IPS-NIHi11 (cell line): ENCODE results near the gene STRN3.
"Not testable (repeated sequence)": the region's sequence is repeated elsewhere in the genome, so short reads cannot be mapped to it uniquely, and the experiment has no call there.

ENCODE experiments used
- DNase-seq: peaks from one replicate; pipeline ENCODE4 v3.0.0; 2012; ENCODE audit warnings: mixed read lengths, low spot score

Gene STRN3

DNA sequence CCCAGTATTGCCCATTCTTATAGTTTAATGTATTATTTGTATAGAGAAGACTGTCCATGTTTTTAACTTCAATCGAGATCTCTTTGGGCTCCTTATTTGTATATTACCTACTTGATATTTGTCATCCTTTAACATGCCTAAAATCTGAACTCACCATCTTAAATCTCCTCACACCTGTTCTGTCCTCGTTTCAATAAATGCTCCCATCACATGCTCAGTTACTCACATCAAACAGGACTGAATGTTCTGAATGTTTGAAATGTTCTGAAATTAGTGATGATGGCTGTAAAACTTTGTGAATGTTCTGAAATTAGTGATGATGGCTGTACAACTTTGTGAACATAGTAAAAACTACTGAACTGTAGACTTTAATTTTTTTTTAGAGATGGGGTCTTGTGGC lies 117.4 kb downstream of the STRN3 start:
- DNase-seq = no peak

DNA sequence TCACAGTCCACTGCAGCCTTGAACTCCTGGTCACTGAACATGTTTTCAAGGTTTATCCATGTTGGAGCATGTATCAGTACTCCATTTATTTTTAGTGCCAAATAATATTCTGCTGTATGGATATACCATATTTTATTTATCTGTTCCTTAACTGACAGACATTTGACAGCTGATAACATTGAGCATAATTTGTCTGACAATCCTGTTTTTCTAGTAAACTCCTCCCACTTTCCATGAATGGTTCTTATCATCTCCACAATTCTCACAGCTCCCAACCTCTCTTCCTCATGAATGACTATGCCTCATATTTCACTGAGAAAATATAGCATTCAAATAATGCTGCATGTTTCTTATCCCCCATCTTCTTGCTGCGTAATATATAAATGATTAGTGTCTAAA lies 118.5 kb downstream of the STRN3 start:
- no peak for DNase-seq

DNA sequence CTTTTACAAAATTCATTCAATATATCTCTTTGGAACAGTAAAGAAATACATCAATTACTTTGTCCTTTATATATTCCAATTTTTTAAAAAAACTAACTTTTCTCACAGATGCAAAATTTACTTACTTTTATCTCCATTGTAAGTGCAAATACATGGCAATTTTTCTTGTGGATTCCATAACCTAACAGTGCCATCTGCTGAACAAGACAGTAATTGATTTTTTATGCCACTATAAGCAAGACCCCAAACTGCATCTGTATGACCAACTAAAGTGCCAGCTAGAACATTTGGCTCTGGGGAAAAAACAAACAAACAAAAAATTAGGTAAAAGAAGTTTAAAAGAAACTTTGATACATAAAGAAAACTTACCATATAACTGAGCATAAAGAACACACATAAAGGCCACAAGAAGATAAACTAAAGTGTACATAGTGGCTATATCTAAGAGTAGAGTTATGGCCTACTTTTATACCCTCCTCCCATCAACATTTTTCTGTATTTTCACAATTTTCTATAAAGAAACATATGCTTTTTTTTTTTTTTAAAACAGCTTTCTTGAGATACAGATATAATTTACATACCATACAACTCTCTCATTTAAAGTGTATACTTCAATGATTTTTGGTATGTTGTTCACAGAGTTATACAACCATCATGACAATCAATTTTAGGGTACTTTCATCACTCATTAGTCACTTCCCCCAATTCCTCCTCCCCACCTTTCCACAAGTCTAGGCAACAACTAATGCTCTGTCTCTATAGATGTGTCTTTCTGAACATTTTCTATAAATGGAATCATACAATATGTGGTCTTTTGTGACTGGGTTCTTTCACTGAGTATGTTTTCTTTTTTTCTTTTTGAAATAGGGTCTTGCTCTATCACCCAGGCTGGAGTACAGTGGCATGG lies 119.2 kb downstream of the STRN3 start:
- DNase-seq = no peak

DNA sequence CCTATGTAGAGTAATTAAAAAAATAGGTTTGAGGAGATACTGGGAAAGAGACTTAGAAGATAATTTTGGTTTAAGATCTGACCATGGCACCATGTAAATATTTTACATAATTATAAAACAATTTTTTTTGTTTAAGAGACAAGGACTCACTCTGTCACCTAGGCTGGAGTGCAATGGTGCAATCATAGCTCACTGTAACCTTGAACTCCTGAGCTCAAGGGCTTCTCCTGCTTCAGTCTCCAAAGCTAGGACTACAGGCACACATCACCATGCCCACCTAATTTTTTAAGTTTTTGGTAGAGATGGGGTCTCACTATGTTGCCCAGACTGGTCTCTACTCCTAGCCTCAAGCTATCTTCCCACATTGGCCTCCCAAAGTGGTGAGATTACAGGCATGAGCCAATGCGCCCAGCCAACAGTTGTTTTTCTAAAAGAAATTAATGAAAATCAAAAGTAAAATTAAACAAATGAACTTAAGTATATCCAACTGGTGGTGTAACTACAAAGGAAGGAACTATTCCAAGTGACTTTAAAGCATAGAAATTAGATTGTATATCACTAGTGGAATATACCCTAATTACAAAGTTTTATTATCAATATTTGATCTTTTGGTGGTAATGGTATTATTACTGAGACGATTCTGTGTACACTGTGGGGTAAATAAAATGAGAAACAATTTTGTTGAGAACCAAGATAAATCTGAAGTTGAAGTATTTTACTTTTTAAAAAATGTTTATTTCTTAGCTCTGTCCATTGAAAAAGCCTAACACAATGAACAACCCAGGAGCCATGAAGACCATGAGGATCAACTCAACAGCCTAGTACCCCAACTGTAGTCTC lies 122.7 kb downstream of the STRN3 start:
- no peak for DNase-seq

DNA sequence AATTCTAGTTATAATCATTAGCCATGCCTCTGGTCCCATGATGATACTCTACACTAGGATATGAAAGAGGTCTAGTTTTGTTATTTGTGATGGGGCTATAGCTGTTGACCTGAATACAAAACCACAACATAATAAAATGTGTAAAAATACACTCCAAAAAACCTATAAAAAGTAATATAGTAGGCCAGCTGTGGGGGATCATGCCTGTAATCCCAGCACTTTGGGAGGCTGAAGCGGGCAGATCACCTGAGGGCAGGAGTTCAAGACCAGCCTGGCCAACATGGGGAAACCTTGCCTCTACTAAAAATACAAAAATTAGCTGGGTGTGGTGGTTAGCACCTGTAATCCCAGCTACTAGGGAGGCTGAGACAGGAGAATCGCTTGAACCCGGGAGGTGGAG lies 129.1 kb downstream of the STRN3 start:
- DNase-seq = not testable (repeated sequence)

DNA sequence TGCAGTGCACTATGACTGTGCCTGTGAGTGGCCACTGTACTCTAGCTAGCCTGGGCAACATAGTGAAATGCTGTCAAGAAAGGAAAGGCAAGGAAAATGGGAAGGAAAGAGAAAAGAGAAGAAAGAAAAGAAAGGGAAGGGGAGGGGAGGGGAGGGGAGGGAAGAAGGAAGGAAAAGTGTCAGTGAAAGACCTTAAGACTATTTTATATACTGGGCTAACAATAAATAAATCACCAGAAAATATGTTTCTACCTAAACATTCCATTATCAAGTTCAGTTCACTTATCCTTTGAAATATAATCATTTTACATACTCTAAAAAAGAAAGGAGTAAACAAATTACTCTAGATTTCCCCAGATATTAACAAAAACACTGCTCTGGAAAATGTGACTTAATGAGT lies 129.7 kb downstream of the STRN3 start:
- no peak for DNase-seq

DNA sequence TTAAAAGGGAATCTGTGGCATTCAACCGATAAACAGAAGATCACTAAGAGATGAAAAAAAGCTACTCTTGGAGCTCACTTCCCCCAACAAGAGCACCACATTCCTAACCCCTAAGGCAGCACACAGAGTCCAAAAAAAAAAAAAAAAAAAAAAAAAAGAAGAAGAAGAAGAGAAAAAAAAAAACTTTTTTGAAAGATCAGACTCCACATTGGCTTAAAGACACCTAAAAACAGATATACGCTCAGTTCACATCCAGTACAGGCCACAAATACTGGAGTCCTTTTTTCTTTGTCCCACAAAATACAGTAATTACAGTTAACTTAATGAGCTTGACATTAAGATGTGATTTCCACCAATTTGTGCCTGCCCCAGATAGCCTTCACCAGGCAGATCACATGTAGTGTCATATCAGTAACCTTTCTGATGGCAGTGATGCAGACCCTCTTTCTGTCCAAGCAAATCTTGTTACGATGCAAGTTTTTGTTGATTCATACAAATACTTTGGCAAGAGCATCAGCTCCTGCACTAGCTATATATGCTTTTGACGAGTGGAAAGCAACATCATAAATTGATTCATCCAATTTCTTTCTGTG lies 131.2 kb downstream of the STRN3 start:
- DNase-seq = no peak

DNA sequence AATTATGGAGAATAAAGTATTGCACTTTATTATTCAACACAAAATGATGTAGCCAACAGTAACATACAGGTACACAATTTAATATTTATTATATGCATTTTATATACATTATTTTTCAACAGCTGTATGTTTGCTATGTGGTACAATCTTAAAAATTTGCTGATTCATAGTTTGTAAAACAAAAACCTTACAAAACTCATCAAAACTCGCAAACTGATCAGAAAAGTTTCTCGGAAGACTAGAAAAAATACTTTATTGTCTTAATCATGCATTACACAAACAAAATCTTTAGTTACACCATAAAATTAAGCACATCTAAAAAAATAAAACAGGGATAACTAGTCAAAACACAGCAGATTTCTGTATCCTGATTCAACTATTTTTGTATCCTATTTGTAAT lies 132.4 kb downstream of the STRN3 start:
- DNase-seq = no peak

DNA sequence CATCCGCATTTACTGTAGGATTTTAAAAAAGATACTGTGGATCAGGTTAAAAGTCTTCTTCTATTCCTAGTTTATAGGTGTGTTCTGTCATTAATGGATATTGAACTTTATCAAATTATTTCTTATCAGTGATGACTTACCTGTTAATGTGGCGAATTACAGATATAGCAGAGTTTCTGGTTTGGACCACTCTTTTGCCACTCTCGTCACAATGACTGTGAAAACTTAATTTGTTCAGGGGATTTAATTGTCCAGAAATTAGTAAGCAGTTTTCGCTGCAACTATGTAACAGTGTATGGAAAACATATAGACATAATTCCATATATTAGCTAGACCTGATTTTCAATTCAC lies 137.0 kb downstream of the STRN3 start:
- DNase-seq = no peak

DNA sequence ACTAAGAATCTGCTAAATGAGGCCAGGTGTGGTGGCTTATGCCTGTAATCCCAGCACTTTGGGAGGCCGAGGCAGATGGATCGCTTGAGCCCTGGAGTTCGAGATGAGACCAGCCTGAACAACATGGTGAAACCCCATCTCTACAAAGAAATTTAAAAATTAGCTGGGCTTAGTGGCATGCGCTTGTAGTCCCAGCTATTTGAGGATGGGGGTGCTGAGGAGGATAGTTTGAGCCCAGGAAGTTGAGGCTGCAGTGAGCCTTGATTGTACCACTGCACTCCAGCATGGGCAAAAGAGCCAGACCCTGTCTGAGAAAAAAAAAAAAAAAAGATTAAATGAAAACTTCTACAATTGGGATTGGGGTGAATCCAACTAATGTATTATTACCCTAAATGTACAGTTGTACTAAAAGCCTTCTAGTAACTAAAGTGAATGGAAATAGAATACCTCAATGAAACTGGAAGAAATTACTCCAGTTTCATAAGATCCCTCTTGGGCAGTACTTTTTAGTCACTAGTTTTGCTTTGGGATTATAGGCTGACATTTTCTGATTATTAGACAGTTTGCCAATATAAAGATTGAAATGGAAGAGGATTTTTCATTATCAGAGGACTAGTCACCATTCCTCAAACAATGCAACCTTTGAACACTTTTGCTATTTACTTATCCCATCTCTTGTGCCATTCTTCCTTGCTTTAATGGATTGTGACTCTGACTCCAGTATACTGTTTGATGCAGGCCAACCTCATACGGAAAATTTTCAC lies 137.5 kb downstream of the STRN3 start:
- no peak for DNase-seq

DNA sequence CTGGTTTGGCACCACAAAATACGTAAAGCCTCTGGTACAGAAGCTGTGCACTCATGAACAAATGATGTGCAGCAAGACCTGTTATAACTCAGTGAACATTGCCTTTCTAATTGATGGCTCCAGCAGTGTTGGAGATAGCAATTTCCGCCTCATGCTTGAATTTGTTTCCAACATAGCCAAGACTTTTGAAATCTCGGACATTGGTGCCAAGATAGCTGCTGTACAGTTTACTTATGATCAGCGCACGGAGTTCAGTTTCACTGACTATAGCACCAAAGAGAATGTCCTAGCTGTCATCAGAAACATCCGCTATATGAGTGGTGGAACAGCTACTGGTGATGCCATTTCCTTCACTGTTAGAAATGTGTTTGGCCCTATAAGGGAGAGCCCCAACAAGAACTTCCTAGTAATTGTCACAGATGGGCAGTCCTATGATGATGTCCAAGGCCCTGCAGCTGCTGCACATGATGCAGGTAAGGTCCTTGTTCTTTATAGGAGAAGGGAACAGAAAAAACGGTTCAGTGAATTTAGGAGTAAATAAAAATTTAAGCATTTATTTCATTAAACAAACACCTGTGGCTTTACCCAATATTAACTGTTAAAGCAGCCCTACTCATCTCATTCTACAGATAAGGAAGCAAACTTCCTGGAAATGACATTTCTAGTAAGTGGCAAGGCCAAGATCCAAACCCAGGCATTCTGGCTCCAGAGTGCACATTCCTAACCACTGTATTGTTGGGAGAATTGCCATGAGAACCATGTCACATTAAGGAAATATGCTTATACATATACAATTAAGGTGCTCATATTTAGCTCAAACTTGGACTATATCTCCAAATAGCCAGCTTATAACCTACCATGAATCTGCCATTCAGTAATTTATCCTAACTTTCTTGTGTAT lies 140.1 kb downstream of the STRN3 start:
- no peak for DNase-seq

DNA sequence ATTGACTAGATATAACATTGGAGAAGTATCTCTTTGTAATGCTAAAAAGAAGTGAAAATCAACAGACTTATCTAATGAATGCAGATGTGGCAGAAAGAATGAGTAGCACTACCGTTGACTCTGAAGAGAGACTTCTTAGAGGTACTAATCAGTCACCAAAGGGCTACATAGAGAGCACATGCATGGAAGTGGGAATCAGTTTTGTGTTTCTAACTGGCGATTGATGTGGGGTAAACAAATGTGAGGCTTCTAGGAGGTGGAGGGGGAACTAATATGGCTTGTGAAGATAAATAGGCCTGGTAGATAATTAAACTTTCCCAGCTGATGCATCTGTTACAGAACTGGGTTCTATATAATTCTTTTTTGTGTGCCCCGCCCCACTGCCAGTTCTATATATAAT lies 141.3 kb downstream of the STRN3 start:
- DNase-seq = no peak

DNA sequence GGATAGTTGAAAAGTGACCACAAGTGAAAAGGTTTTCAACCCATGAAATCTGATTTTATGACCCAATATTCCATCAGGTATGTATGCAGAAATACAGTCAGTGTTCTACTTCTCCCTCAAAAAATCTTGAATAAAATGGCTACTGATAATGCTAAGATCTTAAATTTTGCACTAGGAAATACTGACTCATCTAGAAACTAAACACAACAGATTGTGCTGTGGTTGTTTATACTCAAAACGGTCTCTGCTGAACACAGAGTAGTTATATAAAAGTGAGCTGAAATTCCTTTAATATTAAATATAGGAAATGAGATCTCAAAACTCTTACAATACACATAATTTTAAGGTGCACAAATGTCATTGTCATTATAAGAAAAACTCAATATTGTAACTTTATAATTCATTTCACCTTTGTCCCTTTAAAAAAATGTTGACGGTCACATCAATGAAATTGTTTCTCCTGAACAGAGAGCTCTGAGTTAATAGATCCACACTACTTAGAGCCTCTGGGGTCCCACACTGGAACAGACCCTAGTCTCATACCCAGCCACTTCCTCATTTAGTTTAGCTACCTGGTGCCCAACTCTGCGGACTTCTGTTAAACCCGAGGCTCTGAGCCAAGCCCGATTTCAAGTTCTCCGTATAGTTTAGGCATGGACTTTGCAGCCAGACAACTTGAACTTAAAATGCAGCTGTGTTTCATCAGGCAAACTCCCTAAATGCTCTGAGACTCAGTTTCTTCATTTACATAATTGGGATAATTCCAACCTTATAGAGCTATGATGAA lies 142.5 kb downstream of the STRN3 start:
- DNase-seq = no peak

DNA sequence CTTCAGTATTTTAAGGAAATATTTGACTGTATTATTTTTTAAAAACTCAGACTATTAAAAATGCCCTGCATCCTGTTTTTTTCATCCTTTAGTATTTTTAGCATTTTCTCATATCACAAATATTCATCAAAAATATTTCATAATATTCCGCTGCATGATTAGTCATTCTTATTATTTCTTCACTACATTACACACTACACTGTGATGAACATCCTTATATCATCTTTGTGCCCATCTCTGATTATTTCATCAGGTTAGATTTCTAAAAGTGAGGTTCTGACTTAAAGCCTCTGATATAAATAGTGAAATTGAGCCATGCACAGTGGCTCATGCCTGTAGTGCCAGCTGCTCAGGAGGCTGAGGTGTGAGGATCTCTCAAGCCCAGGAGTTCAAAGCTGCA lies 143.7 kb downstream of the STRN3 start:
- no peak for DNase-seq

DNA sequence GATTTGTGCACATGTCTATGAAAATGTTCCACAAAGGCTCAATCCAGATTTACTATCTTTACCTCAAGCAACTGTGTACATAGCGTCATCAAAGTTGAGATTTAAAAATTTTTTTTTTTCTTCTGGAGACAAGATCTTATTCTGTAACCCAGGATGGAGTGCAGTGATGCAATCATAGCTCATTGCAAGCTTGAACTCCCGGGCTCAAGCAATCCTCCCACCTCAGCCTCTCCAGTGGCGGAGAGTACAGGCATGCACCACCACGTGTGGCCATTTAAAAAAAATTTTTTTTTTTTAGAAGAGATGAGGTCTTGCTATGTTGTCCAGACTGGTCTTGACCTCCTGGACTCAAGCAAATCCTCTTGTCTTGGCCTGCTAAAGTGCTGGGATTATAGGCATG lies 149.5 kb downstream of the STRN3 start:
- DNase-seq = no peak

DNA sequence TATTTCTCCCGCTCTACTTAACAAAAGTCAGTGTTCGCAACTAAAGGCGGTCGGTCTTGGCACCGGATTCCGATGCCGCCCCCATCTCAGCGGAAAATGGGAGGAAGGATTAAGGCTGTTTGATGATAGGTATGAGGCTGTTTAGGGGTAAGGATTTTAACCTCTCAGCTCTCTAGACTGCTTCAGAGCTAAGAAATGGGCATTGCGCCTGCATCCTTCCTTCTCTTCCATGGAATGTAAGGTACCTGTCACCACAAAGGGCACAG lies 150.5 kb downstream of the STRN3 start:
- DNase-seq = peak; percentile 18

DNA sequence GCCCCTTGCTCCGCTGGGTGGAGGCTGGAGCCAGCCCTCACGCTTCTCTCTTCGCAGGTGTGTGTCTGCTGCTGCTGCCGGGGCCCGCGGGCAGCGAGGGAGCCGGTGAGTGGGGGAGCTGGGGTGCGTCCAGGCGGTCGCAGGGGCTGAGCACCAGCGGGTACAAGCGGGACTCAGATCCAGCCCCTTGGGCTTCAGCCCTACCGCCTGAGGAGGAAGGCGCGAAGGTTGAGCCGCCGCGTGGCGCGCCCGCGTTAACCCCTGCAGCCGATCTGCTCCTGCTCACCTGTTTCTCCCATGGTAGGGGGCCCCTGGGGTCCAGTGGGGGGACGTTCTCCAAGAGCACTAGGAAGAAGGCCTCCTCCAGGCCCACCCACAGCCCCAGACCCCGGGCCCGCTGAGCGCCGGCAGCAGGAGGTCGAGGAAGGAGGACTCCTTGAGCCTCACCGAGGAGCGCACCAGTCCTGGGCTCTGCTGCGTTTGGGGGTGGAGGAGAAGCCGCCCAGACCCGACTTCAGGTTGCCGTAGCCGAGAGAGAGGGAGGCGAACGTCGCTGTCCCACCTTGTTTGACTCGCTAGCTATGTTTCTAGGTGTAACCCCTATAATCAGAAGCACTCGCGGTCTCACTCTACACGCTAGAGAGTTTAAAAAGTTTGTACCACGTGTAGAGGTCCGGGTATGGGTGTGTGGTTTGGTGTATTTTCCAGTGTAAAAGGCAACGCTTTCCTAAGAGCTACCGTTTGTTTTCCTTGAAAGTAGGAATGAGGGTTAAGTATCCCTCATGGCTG lies 151.0 kb downstream of the STRN3 start:
- peak; percentile 37 for DNase-seq

DNA sequence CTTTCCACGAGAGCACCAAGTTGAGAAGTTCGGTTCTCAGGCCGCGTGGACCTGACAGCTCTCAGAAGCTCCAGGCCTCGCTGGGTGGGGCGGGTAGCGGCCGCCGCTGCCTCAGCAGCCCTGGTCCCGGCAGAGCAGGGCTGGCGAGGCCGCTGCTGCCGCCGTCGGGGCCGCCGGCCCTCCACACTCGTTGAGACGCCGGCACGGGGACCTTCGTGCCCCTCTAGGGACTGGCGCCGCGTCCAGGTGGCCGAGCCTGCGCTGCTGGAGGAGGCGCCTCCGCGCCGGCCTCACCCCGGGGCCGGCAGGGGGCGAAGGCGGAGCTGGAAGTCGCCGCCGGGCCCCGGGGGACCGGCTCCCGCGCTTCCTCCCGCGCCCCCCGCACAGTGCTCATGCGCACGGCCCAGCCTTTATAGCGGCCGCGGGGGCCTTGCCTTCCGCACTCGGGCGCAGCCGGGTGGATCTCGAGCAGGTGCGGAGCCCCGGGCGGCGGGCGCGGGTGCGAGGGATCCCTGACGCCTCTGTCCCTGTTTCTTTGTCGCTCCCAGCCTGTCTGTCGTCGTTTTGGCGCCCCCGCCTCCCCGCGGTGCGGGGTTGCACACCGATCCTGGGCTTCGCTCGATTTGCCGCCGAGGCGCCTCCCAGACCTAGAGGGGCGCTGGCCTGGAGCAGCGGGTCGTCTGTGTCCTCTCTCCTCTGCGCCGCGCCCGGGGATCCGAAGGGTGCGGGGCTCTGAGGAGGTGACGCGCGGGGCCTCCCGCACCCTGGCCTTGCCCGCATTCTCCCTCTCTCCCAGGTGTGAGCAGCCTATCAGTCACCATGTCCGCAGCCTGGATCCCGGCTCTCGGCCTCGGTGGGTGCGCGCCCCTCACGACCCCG lies 151.8 kb downstream of the STRN3 start, which contains the start of gene COCH:
Gene COCH, plus strand, starts transcription at position 440 of the 879 bp plus-strand sequence. Its CDS starts 380 bp downstream, at position 820.
- peak; percentile 80 for DNase-seq
